OCI-LY1 (cell line): ENCODE measurements around the gene OR51L1.

Source experiments
- H2AFZ ChIP-seq: fragments of 200-600 bp; sonication (generic), shearing (Covaris generic); 2 replicates; pipeline ENCODE4 v1.6.0; 2014; ENCODE audit warnings: antibody characterized with exemption, mild to moderate bottlenecking, low read length
- H3F3A ChIP-seq: fragments of 200-600 bp; sonication (generic), shearing (Covaris generic); 2 replicates; pipeline ENCODE4 v1.6.0; 2014; ENCODE audit warnings: mild to moderate bottlenecking, antibody characterized with exemption, low read length, moderate library complexity; ENCODE audit not compliant: insufficient read depth
- H3K27ac ChIP-seq: fragments of 200-600 bp; sonication (generic); 2 replicates; pipeline ENCODE4 v1.5.1; 2014; ENCODE audit warnings: low read length, mixed run types, mild to moderate bottlenecking, low read depth; ENCODE audit not compliant: poor library complexity, severe bottlenecking
- H3K27me3 ChIP-seq: fragments of 200-600 bp; sonication (generic); 2 replicates; pipeline ENCODE4 v1.6.0; 2014; ENCODE audit warnings: antibody characterized with exemption, mild to moderate bottlenecking, low read length, moderate library complexity; ENCODE audit not compliant: insufficient read depth
- H3K36me3 ChIP-seq: fragments of 200-600 bp; sonication (generic); 2 replicates; pipeline ENCODE4 v1.6.1; 2014; ENCODE audit warnings: mild to moderate bottlenecking, antibody characterized with exemption, low read length, moderate library complexity, mixed read lengths; ENCODE audit not compliant: insufficient read depth
- H3K4me1 ChIP-seq: fragments of 200-600 bp; sonication (generic); 2 replicates; pipeline ENCODE4 v1.5.1; 2014; ENCODE audit warnings: mild to moderate bottlenecking, low read length, moderate library complexity; ENCODE audit not compliant: insufficient read depth, severe bottlenecking
- H3K4me2 ChIP-seq: fragments of 200-600 bp; sonication (generic), shearing (Covaris generic); 2 replicates; pipeline ENCODE4 v1.6.1; 2014; ENCODE audit warnings: low read length
- H3K4me3 ChIP-seq: fragments of 200-600 bp; sonication (generic); 2 replicates; pipeline ENCODE4 v1.5.1; 2014; ENCODE audit warnings: low read length, low read depth, mild to moderate bottlenecking, mixed read lengths; ENCODE audit not compliant: poor library complexity, severe bottlenecking
- H3K79me2 ChIP-seq: fragments of 200-600 bp; shearing (Covaris generic); 2 replicates; pipeline ENCODE4 v1.6.1; 2016; ENCODE audit warnings: mixed run types, low read length, mixed read lengths; ENCODE audit not compliant: insufficient read depth
- H3K9ac ChIP-seq: fragments of 200-600 bp; sonication (generic), shearing (Covaris generic); 2 replicates; pipeline ENCODE4 v1.6.1; 2014; ENCODE audit warnings: mild to moderate bottlenecking, low read length, mixed read lengths
- H3K9me2 ChIP-seq: fragments of 200-600 bp; sonication (generic), shearing (Covaris generic); 2 replicates; pipeline ENCODE4 v1.6.1; 2014; ENCODE audit warnings: low read depth, mild to moderate bottlenecking, low read length, mixed read lengths
- H3K9me3 ChIP-seq: fragments of 200-600 bp; shearing (Covaris generic); 2 replicates; pipeline ENCODE4 v1.6.1; 2014; ENCODE audit warnings: low read length, mixed read lengths
- H4K20me1 ChIP-seq: fragments of 200-600 bp; sonication (generic), shearing (Covaris generic); 2 replicates; pipeline ENCODE4 v1.6.0; 2016; ENCODE audit warnings: mild to moderate bottlenecking, low read length; ENCODE audit not compliant: insufficient read depth
- EZH2 ChIP-seq: fragments of 200-600 bp; sonication (generic), shearing (Covaris generic); IDR thresholded peaks from 2 replicates; pipeline ENCODE4 v1.8.0; 2017; ENCODE audit warnings: borderline replicate concordance, mixed run types, mild to moderate bottlenecking, antibody characterized with exemption, low read length, moderate library complexity, mixed read lengths
- TF ChIP-seq, protein P1 (sequence below): fragments of 200-600 bp; sonication (generic), shearing (Covaris generic); IDR thresholded peaks from 2 replicates; pipeline ENCODE4 v1.5.1; 2017; ENCODE audit warnings: mild to moderate bottlenecking, antibody characterized with exemption, low read length, moderate library complexity, mixed read lengths

Gene OR51L1

DNA sequence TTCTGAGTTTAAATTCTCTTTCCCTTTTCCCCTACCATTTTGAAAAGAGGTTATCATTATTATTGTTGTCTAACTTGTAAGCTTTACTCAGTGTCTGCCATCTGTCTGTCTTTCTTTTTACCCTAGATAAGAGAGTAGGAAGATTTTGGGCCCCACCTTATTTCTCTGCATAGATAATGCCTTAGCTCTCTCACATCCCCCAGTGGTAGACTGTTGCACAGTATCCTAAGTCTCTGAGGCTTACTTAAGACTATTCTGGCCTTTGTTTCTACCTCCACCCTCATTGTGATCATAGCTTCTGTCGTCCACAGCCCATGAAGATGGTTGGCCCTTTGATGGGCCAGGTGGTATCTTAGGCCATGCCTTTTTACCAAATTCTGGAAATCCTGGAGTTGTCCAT lies 3.6 kb upstream of the OR51L1 start:
- Histone ChIP-seq H3K4me2 (no peak overlapping the region), H3K4me3 (no peak overlapping the region), H3K9ac (no peak overlapping the region), H3K27me3 (no peaks in the 10 kb centered on the region), H4K20me1 (no peaks in the 10 kb centered on the region), H3K36me3 (no peaks in the 10 kb centered on the region), H3K4me1 (no peaks in the 10 kb centered on the region), H3F3A (no peaks in the 10 kb centered on the region), H2AFZ (no peak overlapping the region), H3K9me2 (no peaks in the 10 kb centered on the region), H3K9me3 (no peaks in the 10 kb centered on the region), H3K79me2 (no peaks in the 10 kb centered on the region), H3K27ac (no peak overlapping the region)
- TF ChIP-seq, protein P1, sequence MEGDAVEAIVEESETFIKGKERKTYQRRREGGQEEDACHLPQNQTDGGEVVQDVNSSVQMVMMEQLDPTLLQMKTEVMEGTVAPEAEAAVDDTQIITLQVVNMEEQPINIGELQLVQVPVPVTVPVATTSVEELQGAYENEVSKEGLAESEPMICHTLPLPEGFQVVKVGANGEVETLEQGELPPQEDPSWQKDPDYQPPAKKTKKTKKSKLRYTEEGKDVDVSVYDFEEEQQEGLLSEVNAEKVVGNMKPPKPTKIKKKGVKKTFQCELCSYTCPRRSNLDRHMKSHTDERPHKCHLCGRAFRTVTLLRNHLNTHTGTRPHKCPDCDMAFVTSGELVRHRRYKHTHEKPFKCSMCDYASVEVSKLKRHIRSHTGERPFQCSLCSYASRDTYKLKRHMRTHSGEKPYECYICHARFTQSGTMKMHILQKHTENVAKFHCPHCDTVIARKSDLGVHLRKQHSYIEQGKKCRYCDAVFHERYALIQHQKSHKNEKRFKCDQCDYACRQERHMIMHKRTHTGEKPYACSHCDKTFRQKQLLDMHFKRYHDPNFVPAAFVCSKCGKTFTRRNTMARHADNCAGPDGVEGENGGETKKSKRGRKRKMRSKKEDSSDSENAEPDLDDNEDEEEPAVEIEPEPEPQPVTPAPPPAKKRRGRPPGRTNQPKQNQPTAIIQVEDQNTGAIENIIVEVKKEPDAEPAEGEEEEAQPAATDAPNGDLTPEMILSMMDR = peak; percentile 25; the same call in 1 of the 2 replicates
- TF ChIP-seq EZH2 = no peak

DNA sequence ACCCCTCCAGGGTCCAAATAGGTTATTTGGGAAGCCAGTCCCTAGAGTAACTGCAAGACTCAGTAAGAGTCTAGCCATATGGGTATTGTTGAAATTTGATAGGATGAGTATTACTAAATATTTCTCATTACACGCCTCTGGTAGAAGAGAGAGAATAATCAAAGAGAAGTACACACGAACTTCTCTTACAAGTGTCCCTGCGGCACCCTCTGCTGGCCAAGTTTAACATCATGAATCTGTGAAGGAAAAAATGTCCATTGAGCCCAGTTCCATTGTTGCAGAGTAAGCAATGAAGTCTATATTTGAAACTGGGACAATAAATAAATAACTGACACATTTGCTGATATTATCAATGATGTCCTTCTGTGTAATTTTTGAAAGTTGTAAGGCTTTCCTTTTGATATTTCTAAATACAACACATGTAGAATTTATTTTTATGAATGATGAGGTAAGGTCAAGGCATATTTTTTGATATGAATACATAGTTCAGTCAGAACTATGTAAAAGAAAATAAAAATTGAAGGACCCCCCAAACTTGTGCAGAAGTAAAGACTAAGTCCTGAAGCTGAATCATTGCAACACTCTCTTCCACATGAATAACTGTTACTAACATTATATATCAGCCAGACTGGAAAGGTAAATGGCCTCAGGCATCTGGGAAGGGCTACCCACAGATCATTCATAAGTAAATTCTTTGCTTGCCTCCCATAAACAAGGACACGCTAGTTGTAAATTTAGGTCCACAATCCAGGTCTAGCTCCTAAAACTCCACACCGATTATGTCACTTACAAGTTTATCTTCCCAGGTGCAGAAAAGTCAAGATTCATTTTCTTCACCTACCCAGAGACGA lies 10.0 kb downstream of the OR51L1 start:
- Histone ChIP-seq H3K79me2 (no peaks in the 10 kb centered on the region), H2AFZ (no peak overlapping the region), H3F3A (no peaks in the 10 kb centered on the region), H4K20me1 (no peaks in the 10 kb centered on the region), H3K9ac (no peak overlapping the region), H3K36me3 (no peaks in the 10 kb centered on the region), H3K9me3 (no peaks in the 10 kb centered on the region), H3K9me2 (no peaks in the 10 kb centered on the region), H3K4me2 (no peak overlapping the region), H3K4me1 (no peaks in the 10 kb centered on the region), H3K27ac (no peak overlapping the region), H3K4me3 (no peak overlapping the region), H3K27me3 (no peaks in the 10 kb centered on the region)
- TF ChIP-seq, protein P1 = peak; percentile 64
- TF ChIP-seq EZH2 = no peak

DNA sequence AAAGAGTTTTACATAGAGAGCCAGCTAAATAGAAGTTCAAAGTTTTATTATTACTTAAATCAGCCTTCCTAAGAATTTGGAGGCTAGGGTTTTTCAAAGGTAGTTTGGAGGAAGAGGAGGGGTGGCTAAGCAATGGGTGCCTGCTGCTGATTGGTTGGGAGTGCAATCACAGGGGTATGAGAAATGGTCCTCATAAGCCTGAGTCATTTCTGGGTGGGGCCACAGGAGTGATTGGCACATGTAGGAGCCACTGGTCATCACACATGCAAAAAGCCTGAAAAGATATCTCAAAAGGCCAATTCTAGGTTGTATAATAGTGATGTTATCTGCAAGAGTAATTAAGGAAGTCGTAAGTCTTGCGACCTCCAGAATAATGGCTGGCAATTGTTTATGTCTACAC lies 12.9 kb downstream of the OR51L1 start:
- Histone ChIP-seq H3K4me3 (no peak overlapping the region), H3K4me1 (no peaks in the 10 kb centered on the region), H3K27me3 (no peaks in the 10 kb centered on the region), H3K36me3 (no peaks in the 10 kb centered on the region), H3K4me2 (no peak overlapping the region), H3F3A (no peaks in the 10 kb centered on the region), H3K79me2 (no peaks in the 10 kb centered on the region), H3K9me3 (no peaks in the 10 kb centered on the region), H3K9me2 (no peaks in the 10 kb centered on the region), H3K9ac (no peak overlapping the region), H3K27ac (no peak overlapping the region), H2AFZ (no peak overlapping the region), H4K20me1 (no peaks in the 10 kb centered on the region)
- TF ChIP-seq, protein P1 = no peak
- TF ChIP-seq EZH2 = no peak
